Measurements from ENCODE around the gene SNCA.

SNCA gene

GRCh38 chr4:89752932-89753598, 83.9 kb downstream of the SNCA start:
- DNase-seq, result no peak

DNA sequence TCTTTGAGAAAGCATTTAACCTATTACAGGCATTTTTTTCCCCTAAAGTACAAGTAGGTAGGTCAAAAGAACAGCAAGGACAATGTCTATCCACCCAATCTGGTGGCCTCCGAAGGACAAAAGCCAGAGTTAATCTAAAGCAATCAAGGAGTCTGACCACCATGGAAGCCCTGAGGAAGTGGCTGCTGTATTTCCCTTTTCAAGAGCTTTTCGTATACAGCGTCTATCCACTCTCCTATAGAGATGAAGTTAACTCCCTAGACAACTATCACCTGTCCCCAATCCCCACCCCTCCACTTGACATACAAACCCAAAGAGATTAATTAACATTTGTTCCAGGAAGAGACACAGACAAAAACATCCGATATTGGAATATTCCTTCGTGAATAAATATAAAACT, 85.5 kb downstream of the SNCA start:
- peak in 1 of 2 experiments; percentile 14 for DNase-seq

DNA sequence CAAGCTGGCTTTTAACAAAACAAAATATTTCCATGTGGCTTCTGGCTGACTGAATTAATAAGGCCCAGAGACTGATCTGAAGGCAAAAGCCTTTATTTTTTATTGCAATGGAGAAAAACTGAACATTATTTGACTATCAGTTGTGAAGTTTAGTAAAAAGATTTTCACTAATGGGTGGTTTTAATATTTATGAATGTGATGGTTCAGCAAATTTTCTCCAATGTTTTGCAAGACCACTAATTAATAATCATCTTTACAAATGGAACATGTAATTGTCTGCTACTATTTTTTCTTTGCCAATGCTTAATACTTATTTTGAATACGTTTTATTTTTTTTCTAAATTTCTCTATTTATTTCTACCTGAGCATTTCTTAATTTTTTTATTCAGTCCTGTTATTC, 90.6 kb downstream of the SNCA start:
- no peak for DNase-seq

- DNase-seq, result no peak
Measured at GRCh38 chr4:89745708-89746107, 91.3 kb downstream of the SNCA start.

- no peak for DNase-seq
Measured at GRCh38 chr4:89744914-89745313, 92.0 kb downstream of the SNCA start.

- DNase-seq, result no peak
Measured at GRCh38 chr4:89741768-89742167, 95.2 kb downstream of the SNCA start.

- no peak for DNase-seq
Measured at GRCh38 chr4:89739311-89739988, 97.5 kb downstream of the SNCA start.

DNA sequence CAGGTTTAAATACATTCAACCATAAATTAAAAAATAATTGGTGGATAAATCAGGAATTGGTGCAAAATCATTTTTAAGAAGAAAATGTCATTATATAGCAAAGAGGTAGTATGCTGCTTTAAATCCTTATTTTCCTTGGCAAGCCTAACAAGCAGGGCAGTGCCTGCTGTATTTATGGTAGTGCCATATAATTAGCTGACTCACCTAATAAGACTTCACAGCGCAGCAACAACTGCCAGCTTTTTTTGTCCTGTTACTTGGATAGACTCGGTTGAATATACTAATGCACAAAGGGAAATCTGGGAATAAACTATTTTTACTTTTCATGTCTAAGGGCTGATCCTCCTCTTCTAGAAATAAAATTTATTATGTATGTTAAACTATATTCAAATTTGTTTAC, 99.1 kb downstream of the SNCA start:
- DNase-seq, result no peak

DNA sequence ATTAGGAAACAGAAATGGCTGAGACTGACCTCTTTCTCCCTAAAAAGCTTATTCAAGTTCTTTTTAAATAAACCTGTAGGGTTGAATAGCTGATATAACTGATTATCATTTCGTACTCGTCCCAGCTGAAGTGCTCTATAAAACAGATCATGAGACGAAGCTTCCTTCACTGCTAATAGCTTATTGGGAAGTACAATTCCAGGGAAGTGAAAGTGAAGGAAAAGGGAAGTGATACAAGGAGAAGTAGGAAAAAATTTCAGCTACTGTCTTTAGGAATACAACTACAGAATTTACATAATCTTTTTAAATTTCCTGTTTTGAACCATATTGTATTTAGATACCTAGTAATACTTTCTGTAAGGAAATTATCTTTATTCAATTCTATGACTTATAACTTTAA, 103.0 kb downstream of the SNCA start:
- DNase-seq, result no peak

- DNase-seq, result no peak
Measured at GRCh38 chr4:89727238-89727637, 109.7 kb downstream of the SNCA start.

DNA sequence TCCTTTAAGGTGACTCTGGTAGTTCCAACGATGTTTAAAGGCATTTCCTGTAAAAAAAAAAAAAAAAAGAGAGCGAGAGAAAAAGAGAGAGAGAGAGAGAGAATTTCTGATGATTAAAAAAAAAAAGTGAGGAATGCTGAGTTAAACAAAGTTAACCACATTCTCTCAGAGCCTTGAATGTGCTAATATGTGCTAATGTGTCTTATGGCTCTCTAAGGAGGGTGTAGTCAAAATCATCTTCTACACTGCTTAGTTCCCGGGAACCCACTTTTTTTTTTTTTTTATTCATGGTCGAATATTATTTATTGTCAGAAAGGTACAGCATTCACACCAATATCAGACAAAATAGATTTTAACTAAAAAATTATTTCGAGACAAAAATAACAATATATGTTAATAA, 111.7 kb downstream of the SNCA start:
- no peak for DNase-seq

- no peak for DNase-seq
Measured at GRCh38 chr4:89724716-89725115, 112.2 kb downstream of the SNCA start.

- no peak for DNase-seq
Measured at GRCh38 chr4:89723096-89723495, 113.9 kb downstream of the SNCA start.

GRCh38 chr4:89722517-89722916, 114.4 kb downstream of the SNCA start:
- no peak for DNase-seq

DNA sequence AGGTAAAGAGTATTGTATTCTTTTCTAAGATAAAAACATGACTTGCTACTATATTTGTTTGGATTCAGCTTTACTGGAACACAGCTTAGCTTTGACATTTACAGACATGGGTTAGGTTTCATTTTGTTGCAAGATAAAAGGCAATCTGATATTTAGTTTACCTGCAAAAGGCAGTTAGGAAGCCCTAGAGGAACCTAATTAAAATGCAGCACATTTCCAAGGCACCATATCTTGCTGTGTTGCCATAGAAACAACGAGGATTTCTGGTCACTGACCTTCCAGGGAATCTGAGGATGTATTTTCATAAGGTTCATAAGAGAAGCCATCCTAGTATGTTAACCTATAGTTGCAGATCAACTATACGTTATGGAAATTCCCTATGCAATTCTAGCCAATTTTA, 116.0 kb downstream of the SNCA start:
- DNase-seq, result no peak

DNA sequence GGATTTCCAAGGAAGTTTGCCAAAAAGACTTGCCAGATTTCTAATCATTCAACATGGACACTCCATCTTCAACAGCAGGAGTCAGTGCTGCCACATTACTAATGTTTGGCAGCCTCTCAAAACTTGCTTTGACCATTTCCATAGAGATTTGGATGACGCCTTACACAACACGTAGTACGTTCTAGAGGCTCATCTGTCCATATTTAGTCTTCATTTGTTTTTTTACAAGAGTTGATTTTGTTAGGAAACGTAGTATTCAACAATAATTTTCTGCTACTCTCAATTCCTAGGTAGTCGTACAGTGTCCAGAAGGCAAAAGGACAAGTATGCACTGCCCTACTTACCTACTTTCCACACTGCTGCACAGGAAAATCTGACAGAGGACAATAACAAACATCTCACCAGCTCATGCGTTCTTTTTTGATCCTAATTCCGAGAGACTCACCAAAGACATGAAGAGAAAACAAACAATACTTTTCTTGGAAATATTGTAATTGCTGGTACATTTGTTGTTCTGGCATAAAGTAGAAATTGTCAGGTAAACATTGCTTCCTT, 117.3 kb downstream of the SNCA start:
- DNase-seq, result no peak

GRCh38 chr4:89716893-89717292, 120.1 kb downstream of the SNCA start:
- DNase-seq, result no peak

GRCh38 chr4:89715631-89716030, 121.3 kb downstream of the SNCA start:
- DNase-seq, result no peak

- no peak for DNase-seq
Measured at GRCh38 chr4:89712827-89713226, 124.1 kb downstream of the SNCA start.

DNA sequence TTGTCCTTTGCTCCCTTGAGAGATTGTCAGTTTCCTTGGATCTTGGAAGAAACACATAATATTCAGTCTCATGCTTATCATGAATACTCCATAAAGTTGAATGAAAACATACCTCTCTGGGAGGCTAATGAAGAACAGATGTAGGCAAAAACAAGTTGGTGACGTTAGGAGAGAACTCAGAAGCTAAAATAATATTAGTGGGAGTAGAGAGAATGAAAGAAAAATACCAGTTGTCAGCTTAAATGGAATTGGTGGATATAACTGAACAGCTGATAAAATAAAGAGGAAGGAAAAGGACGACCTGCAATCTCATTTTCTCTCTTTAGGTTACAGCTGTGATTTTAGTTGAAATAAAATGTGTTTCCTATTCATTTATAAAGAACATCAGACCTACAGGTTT, 124.8 kb downstream of the SNCA start:
- no peak for DNase-seq

GRCh38 chr4:89708903-89709421, 128.0 kb downstream of the SNCA start:
- no peak for DNase-seq

DNA sequence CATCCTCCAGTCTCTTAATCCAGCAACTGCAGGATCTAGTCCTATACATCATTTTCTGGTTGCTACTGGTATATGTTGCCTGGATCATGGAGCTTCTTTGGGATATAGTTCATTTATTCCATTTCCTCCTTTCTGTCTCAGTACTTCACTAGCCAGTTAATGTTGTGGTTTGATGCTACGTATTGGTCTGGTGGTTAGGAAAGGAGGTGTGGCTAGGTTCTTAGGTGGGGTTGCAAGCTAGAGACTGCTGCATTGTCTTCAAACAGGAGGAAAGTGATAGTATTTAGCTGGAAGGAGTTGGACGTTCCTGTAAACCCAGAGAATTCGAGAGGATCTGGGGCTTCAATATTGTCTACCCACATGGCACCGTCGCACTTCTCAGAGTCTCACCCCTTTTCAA, 129.5 kb downstream of the SNCA start:
- no peak for DNase-seq

GRCh38 chr4:89704651-89705395, 132.1 kb downstream of the SNCA start:
- DNase-seq, result no peak
